GM23248 (cell line): ENCODE measurements around the gene STX1B. TPM values are rescaled to one million over a fixed set of nuclear protein-coding genes. Genes with fewer than 3 reads are reported as not detected.
A peak's percentile ranks its signal among the peaks of the same experiment; 100 is the strongest.

Source experiments
- DNase-seq: peaks from one replicate; pipeline ENCODE4 v3.0.0-alpha.2; 2015
- H2AFZ ChIP-seq: fragments of 200-600 bp; sonication (generic); 2 replicates; pipeline ENCODE4 v1.6.1; 2016; ENCODE audit warnings: antibody characterized with exemption
- H3F3A ChIP-seq: fragments of 200-600 bp; sonication (generic); 2 replicates; pipeline ENCODE4 v1.6.1; 2016; ENCODE audit warnings: mild to moderate bottlenecking, antibody characterized with exemption, mixed run types; ENCODE audit not compliant: insufficient read depth
- H3K27ac ChIP-seq: fragments of 200-600 bp; sonication (generic); 2 replicates; pipeline ENCODE4 v1.5.1; 2016; ENCODE audit warnings: mild to moderate bottlenecking
- H3K27me3 ChIP-seq: fragments of 200-600 bp; sonication (generic); replicated peaks from 2 replicates; pipeline ENCODE4 v1.6.1; 2016; ENCODE audit warnings: mild to moderate bottlenecking; ENCODE audit not compliant: insufficient read depth
- H3K36me3 ChIP-seq: fragments of 200-600 bp; sonication (generic); 2 replicates; pipeline ENCODE4 v1.6.1; 2016; ENCODE audit warnings: low read depth, mild to moderate bottlenecking
- H3K4me1 ChIP-seq: fragments of 200-600 bp; sonication (generic); 2 replicates; pipeline ENCODE4 v1.6.1; 2016; ENCODE audit warnings: mild to moderate bottlenecking; ENCODE audit not compliant: insufficient read depth
- H3K4me2 ChIP-seq: fragments of 200-600 bp; sonication (generic); one replicate; pipeline ENCODE4 v1.6.1; 2016; ENCODE audit warnings: mild to moderate bottlenecking; ENCODE audit not compliant: unreplicated experiment
- H3K4me3 ChIP-seq: fragments of 200-600 bp; sonication (generic); 2 replicates; pipeline ENCODE4 v1.5.1; 2016; ENCODE audit warnings: mild to moderate bottlenecking
- H3K79me2 ChIP-seq: fragments of 200-600 bp; sonication (generic); 2 replicates; pipeline ENCODE4 v1.6.1; 2016; ENCODE audit warnings: mild to moderate bottlenecking; ENCODE audit not compliant: insufficient read depth
- H3K9ac ChIP-seq: fragments of 200-600 bp; sonication (generic); 2 replicates; pipeline ENCODE4 v1.6.1; 2016; ENCODE audit warnings: mild to moderate bottlenecking
- H3K9me2 ChIP-seq: fragments of 200-600 bp; sonication (generic); 2 replicates; pipeline ENCODE4 v1.6.1; 2016; ENCODE audit warnings: mixed run types, mild to moderate bottlenecking, moderate library complexity; ENCODE audit not compliant: insufficient read depth
- H3K9me3 ChIP-seq: fragments of 200-600 bp; sonication (generic); one replicate; pipeline ENCODE4 v1.6.1; 2017; ENCODE audit warnings: low read depth
- H4K20me1 ChIP-seq: fragments of 200-600 bp; sonication (generic); 2 replicates; pipeline ENCODE4 v1.6.0; 2016; ENCODE audit not compliant: insufficient read depth
- EZH2 ChIP-seq: fragments of 200-600 bp; sonication (generic); IDR thresholded peaks from 2 replicates; pipeline ENCODE4 v1.6.1; 2018; ENCODE audit warnings: antibody characterized with exemption, mild to moderate bottlenecking; ENCODE audit not compliant: insufficient read depth, poor library complexity, severe bottlenecking
- EZH2phosphoT487 ChIP-seq: fragments of 200-600 bp; sonication (generic); IDR thresholded peaks from 2 replicates; pipeline ENCODE4 v1.6.1; 2018; ENCODE audit warnings: antibody characterized with exemption, moderate library complexity, mild to moderate bottlenecking, low read depth; ENCODE audit not compliant: insufficient read depth
- WGBS, 2 experiments: methylation state at CpG; one replicate each; pipeline ENCODE4 v1.1.6; 2015 to 2017; ENCODE audit warnings: low lambda C conversion rate in 2 of 2, low coverage in 1 of 2; ENCODE audit errors: missing lambda C conversion rate in 2 of 2; 5-methylcytosine and 5-hydroxymethylcytosine counted together
- in situ Hi-C: fragments of 300-500 bp; cut with MboI; formaldehyde crosslinking; loops from 2 replicates; pipeline ENCODE4 v1.15.0; 2020
- polyA plus RNA-seq: library from polyadenylated mRNA; unstranded; fragments of >200 nt; fragmentation: Nextera tagmentation; extraction: Ambion mirVana; gene quantifications from 2 replicates; pipeline ENCODE4 v1.2.1, GENCODE V29; 2016
- total RNA-seq: library from RNA; depleted of rRNA; stranded (reverse); fragments of >200 nt; shearing (Covaris generic); gene quantifications from 2 replicates; pipeline ENCODE4 v1.2.3, GENCODE V29; 2014

The STX1B gene
- total and polyA plus RNA-seq, 2 experiments from 2014 or later: 0.23 to 2.3 TPM

DNA sequence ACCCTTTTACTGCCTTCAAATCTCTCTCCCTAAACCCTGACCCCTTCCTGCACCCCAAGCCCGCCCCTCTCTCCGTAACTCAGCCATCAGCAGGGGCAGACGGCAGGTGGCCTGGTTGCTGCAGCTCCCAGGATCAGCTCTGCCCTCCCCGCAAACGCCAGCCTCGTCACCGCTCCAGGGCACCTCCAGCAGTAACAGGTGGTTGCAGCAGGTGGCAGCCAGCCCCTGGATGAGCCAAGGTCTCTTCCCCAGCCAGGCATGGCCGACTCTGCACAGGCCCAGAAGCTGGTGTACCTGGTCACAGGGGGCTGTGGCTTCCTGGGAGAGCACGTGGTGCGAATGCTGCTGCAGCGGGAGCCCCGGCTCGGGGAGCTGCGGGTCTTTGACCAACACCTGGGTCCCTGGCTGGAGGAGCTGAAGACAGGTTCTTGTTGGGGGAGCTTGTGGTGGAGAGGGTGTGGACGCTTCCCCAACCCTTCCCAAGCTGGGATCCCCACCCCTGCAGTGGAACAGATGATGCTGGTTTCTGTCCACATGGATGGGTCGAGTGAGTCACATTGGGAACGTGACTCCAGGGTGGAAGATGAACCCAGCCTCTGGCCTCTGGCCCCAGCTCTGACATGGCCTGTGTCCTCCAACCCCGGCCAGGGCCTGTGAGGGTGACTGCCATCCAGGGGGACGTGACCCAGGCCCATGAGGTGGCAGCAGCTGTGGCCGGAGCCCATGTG, 24.9 kb downstream of the STX1B start:
- WGBS, 2 experiments: 13 to 16% methylated on average over 19 to 20 of the region's 20 CpGs
- H3K36me3 ChIP-seq: 0 out of 2 replicates have a peak, but pooled peaks cover 3% of the 10 kb centered on the region
- peak overlapping the region; percentile 36 for H3K27ac ChIP-seq
- no peaks in the 10 kb centered on the region for H3K9me2 ChIP-seq
- peak overlapping the region; percentile 80 for H3K9ac ChIP-seq
- H2AFZ ChIP-seq: peak overlapping the region; percentile 57
- DNase-seq: peak; percentile 81
- H3F3A ChIP-seq: peaks cover 13% of the 10 kb centered on the region
- no peaks in the 10 kb centered on the region for H3K79me2 ChIP-seq
- in situ Hi-C loops: loop anchor here (25.0 kb wide), 1 partner anchor 452 kb away; the partner anchor contains the start of genes COX6A2 and ZNF843
- no peaks in the 10 kb centered on the region for H4K20me1 ChIP-seq
- no peaks in the 10 kb centered on the region for H3K9me3 ChIP-seq
- H3K4me2 ChIP-seq: peak overlapping the region; percentile 77
- TF ChIP-seq EZH2 (no peak), EZH2phosphoT487 (no peak)
- no peaks in the 10 kb centered on the region for H3K27me3 ChIP-seq
- H3K4me1 ChIP-seq: peaks cover 19% of the 10 kb centered on the region
- peak overlapping the region; percentile 73 for H3K4me3 ChIP-seq

DNA sequence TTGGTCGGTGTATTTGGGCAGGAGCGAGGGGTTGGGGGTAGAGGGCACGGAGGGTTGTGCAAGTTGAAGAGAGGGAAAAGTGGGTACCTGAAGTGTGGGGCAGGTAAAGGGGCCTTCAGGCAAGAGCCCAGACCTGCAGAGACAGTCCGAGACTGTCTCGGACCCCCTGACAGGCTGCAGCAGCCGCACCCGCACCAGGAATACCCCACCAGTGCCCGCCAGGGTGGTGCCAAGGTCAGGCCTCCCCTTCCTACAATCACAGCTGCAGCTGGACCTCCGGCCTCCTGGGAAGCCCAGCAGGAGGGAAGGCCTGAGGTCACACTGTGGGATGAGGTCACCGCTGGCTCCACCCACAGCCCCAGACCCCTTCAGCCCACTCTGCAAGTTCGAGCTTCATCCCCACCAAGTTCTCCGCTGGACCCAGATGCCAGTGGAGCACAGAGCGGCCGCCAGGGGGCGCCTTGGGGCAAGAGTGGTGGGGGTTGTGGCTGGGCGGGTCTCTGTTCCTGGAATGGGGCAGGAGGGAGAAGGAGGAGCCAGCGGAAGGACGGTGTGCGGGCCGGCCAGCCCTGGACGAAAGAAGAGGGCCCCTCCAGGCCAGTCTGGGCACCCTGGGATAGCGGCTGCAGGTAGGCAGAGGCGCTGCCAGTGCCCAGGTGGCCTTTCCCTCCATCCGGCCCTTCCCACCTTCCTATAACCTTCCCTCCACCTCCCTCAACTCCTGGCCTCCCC, 25.6 kb downstream of the STX1B start, which contains the start of gene HSD3B7:
Gene HSD3B7, plus strand, starts transcription at position 539 of the 732 bp plus-strand sequence. CDS start 452 bp downstream, outside the sequence.
- H2AFZ ChIP-seq: peak within 1 kb of the TSS; percentile 57
- H3K9me3 ChIP-seq: no peaks in the 10 kb centered on the region
- peak within 1 kb of the TSS; percentile 80 for H3K9ac ChIP-seq
- peaks cover 19% of the 10 kb centered on the region for H3K4me1 ChIP-seq
- H3K79me2 ChIP-seq: no peaks in the 10 kb centered on the region
- 20 to 35% methylated on average over 16 to 21 of the region's 24 CpGs for WGBS, 2 experiments
- H3K27me3 ChIP-seq: no peaks in the 10 kb centered on the region
- peaks cover 13% of the 10 kb centered on the region for H3F3A ChIP-seq
- TF ChIP-seq EZH2 (no peak), EZH2phosphoT487 (no peak)
- H3K27ac ChIP-seq: peak within 1 kb of the TSS; percentile 36
- in situ Hi-C loops: loop anchor here (25.0 kb wide), 1 partner anchor 452 kb away; the partner anchor contains the start of genes COX6A2 and ZNF843
- peak within 1 kb of the TSS; percentile 77 for H3K4me2 ChIP-seq
- no peaks in the 10 kb centered on the region for H3K9me2 ChIP-seq
- no peaks in the 10 kb centered on the region for H4K20me1 ChIP-seq
- H3K4me3 ChIP-seq: peak within 1 kb of the TSS; percentile 73
- H3K36me3 ChIP-seq: 0 out of 2 replicates have a peak, but pooled peaks cover 3% of the 10 kb centered on the region
- DNase-seq: peak; percentile 89

DNA sequence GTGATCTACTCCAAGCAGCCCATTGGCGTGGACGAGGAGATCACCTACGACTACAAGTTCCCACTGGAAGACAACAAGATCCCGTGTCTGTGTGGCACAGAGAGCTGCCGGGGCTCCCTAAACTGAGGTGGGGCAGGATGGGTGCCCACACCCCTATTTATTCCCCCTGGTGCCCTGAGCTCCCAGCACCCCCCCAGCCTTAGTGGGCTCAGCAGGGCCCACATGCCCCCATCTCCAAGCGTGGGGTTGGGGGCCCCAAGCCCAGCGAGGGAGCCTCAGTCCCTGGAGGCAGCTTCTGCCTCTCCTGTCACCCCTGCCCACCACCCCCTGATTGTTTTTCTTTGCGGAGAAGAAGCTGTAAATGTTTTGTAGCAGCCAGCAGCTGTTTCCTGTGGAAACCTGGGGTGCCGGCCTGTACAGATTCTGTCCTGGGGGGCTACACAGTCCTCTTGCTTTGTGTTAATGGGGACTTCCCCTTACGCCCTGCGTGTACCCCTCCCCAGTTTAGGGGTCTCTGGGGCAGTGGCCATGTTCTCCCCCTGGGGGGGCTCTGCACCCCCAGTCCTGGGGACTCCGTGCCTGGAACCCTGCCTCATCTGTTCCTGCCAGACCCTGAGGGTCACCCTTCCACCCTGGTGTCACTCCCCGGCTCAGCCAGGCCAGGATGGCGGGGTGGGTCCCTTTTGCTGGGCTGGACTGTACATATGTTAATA, 26.4 kb downstream of the STX1B start:
- Histone ChIP-seq H3K79me2 (no peaks in the 10 kb centered on the region), H3K36me3 (0 out of 2 replicates have a peak, but pooled peaks cover 3% of the 10 kb centered on the region), H4K20me1 (no peaks in the 10 kb centered on the region), H3K4me3 (no peak overlapping the region), H2AFZ (no peak overlapping the region), H3K27me3 (no peaks in the 10 kb centered on the region), H3K9me2 (no peaks in the 10 kb centered on the region), H3K9me3 (no peaks in the 10 kb centered on the region), H3F3A (peaks cover 13% of the 10 kb centered on the region), H3K4me2 (no peak overlapping the region), H3K9ac (0 out of 2 replicates have a peak overlapping the region, but pooled peaks have one; percentile 80), H3K4me1 (peaks cover 19% of the 10 kb centered on the region), H3K27ac (peak overlapping the region; percentile 80; the same call in 1 of the 2 replicates)
- 90 to 92% methylated on average over 14 of the region's 14 CpGs for WGBS, 2 experiments
- no peak for DNase-seq
- in situ Hi-C loops: loop anchor here (25.0 kb wide), 1 partner anchor 453 kb away; the partner anchor contains the start of genes COX6A2 and ZNF843
- TF ChIP-seq EZH2 (no peak), EZH2phosphoT487 (no peak)
